GM19455 (cell line): ENCODE data around the gene FADS6.

Experiments
- ATAC-seq: cut with Tn5 transposase; IDR thresholded peaks from one replicate; pipeline ENCODE4 v1.9.1; 2021; ENCODE audit not compliant: unreplicated experiment

The FADS6 gene, protein sequence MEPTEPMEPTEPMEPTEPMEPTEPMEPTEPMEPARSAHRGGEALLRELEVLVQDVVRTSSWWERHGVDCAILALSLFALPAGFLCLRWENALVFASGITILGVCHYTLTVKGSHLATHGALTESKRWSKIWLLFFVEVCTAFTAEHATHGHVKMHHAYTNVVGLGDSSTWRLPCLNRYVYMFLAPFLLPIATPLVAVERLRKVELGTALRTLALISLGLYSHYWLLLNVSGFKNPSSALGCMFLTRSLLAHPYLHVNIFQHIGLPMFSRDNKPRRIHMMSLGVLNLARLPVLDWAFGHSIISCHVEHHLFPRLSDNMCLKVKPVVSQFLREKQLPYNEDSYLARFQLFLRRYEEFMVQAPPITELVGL

DNA sequence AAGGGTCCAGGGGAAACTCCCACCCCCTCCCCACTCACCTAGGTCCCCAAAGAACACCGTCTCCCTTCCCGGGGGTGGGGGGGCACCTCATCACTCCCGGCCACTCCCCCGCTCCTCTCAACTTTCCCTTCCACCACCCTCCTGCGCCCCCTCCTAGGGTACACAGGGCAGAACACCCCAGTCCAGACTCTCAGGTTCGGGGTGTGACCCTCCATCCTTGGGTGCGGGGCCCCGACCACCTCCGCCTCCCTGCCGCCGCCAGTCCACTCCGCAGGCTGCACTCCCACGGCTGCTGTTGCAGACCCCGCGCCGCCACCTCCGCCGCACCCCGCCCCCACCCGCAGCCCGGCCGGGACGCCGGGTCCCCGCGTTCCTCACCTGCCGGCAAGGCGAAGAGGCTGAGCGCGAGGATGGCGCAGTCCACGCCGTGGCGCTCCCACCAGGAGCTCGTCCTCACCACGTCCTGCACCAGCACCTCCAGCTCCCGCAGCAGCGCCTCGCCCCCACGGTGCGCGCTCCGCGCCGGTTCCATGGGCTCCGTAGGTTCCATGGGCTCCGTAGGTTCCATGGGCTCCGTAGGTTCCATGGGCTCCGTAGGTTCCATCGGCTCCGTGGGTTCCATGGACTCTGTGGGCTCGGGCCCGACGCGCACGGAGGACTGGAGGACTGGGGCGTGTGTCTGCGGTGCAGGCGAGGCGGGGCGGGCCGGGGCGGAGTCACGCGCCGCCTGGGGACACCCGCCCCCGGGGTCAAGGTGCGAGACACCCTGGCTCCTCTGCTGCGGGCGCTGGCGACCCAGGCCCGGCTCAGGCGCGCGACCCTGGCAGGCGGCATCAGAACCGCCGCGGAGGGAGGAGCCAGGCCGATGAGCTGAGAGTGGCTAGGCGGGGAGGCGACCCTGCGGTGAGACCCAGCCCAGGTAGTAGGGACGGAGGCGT lies at the start of gene FADS6:
Gene FADS6 (minus strand): TSS at position 660 of the 938 bp plus-strand sequence. CDS start 38 bp downstream, at position 622.
- ATAC-seq = no peak

DNA sequence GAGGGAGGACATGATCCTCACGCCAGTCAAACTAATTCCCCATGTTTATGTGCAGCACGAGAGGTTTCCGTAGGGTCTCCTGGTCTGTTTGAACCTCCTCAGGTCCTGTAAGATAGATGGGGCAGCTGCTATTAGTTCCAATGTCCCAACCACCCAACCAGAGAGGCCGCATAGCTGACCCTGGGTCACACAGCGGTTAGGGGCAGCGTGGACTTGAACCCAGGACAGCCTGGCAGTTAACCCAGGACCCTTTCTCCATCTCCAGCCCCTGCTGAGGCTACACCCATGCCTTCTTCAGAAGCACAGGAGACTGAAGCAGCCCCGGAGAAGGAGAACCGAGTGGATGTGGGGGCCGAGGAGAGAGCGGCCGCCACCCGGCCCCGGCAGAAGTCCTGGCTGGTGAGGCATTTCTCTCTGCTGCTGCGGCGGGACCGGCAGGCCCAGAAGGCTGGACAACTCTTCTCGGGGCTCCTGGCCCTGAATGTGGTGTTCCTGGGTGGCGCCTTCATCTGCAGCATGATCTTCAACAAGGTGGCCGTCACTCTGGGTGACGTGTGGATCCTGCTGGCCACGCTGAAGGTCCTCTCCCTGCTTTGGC lies 47.8 kb upstream of the FADS6 start:
- no peak for ATAC-seq

- ATAC-seq = no peak
Observed at GRCh38 chr17:74939534-74939933, 46.1 kb upstream of the FADS6 start.

DNA sequence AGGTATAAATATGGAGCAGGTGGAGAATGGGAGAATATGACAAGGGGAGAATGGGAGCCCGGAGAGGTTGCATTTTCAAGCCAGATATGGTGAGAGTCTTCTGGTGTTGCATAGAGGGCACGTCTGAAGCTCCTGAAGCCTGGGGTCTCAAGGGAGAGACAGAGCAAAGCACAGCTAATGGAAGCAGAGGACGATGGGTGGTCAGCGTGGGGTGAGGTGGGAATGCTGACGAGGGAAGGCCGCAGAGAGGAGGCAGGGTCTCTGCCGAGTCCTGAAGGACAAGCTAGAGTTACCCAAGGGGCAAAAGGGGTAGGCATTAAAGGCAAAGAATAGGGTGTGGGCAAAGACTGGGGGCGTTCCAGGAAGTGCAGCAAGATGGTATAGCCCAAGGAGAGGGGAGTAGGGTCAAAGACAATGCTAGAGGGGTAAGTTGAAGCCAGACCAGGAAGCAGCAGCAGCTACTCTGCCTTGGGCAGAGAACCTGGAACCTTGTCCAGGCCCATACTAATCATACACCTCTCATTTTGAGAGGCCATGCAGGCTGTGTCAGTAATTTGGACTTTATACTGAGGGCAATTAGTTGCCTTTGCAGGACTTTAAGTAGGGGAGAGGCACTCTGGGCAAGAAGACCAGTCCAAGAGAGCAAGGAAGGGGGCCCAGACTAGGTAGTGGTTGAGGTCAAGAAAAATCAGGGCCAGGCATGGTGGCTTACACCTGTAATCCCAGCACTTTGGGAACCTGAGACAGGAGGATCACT lies 44.9 kb upstream of the FADS6 start:
- ATAC-seq = no peak

DNA sequence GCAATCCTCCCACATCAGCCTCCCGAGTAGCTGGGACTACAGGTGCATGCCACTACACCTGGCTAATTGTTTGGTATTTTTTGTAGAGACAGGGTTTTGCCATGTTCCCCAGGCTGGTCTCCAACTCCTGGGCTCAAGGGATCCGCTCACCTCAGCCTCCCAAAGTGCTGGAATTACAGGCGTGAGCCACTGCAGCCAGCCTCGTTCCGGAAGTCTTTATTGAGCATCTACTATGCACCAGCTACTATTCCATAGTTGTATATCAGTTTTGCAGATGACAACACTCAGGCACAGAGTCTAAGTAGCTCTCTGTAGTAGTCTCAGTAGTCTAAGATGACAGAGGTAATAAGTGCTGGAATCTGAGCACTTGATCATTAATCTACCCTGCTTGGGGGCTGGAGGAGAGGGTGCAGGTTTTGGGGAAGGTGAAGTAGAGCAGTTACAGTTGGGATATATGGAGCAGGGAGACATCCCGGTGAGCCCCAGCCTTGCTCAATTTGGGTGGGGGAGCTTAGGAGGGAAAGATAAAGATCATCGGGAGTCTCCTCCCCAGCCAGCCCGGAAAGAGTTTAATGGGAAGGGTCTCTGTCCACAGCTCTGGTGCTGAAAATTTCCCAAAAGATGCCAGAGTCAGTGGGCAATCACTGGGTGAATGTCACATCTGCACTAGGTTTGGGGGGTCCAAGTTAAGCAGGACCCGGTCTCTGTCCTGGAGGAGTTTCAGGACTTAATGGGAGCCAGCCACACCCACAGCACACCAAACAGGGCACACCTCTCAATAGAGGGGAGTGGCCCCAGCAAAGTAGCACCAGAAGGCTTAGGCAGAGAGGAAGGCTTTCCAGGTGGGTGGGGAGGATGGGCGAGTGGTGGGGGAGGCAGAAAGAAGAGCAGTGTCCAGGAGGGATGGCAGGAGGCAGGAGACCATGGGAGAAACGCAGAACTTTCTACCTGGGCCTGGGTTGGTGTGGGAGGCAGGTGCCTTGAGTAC lies 43.9 kb upstream of the FADS6 start:
- no peak for ATAC-seq

DNA sequence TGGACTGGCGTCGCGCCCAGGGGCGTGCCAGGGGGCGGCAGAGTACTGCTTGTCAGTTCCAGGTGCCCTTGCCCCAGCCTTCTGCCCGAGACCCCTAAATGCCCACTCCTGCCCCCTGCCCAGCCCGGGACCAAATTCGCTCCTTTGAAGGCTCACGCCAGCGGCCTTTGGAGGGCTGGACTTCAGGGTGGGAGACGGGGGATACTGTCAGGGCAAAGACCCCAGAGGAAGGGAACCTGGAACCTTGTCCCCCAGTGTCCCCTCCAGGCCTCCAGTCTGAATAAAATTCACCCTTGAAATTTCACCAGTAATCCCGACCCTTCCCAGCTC lies 43.0 kb upstream of the FADS6 start:
- ATAC-seq = no peak

GRCh38 chr17:74935585-74936469 lies 42.4 kb upstream of the FADS6 start, which contains the start of gene OTOP3:
Gene OTOP3 (plus strand): TSS chr17:74935898. CDS start chr17:74935922, 24 bp downstream.
- no peak for ATAC-seq

DNA sequence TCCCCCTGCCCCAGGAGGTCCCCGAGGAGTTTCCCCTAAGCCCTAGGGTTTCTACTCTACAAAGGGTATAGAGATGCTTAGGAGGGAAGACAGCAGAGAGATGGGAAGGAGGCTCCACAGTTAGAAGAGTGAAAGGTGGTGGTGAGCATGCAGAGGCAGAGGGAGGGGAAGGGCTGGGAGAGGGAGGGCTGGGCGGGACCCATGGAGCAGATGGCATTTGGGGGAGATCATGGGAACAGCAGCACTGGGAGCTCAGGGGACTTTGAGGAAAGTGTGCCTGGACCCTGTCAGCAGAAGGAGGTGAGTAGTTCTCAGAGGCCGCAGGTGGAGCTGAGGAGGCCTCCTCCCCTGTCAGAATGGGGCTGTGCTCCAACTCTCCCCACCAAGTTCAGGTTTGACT lies 41.6 kb upstream of the FADS6 start:
- ATAC-seq = no peak

GRCh38 chr17:74930535-74931036 lies 37.2 kb upstream of the FADS6 start:
- no peak for ATAC-seq

GRCh38 chr17:74928786-74929185 lies 35.4 kb upstream of the FADS6 start:
- ATAC-seq = no peak

GRCh38 chr17:74925242-74925641 lies 31.8 kb upstream of the FADS6 start:
- no peak for ATAC-seq

GRCh38 chr17:74924250-74924948 lies 31.0 kb upstream of the FADS6 start, which contains the start of gene OTOP2:
Gene OTOP2 (plus strand): TSS chr17:74924273. CDS start chr17:74924633, 360 bp downstream.
- ATAC-seq = no peak

- no peak for ATAC-seq
Observed at GRCh38 chr17:74923538-74924249, 30.3 kb upstream of the FADS6 start.

GRCh38 chr17:74922694-74923537 lies 29.5 kb upstream of the FADS6 start, which contains the start of gene USH1G:
Gene USH1G (minus strand): TSS chr17:74923255. CDS start chr17:74923073, 182 bp downstream.
- no peak for ATAC-seq

GRCh38 chr17:74922172-74922571 lies 28.7 kb upstream of the FADS6 start:
- ATAC-seq = no peak

GRCh38 chr17:74921769-74922168 lies 28.3 kb upstream of the FADS6 start:
- ATAC-seq = no peak
